K562 (cell line): Measurements from ENCODE around the gene LRP10. TPM values are rescaled to one million over a fixed set of nuclear protein-coding genes. Genes with fewer than 3 reads are reported as not detected.
"Not testable (repeated sequence)": the region's sequence is repeated elsewhere in the genome, so short reads cannot be mapped to it uniquely, and the experiment has no call there.

Source experiments
- ATAC-seq: fragments of 200-7000 bp; cut with Tn5 transposase; 3 replicates; pipeline ENCODE4 v1.9.1; 2020; ENCODE audit warnings: moderate library complexity
- BruUV-seq: library from RNA; stranded (reverse); fragments of 400-500 nt; replicated peaks from 2 replicates; lab custom pipeline; 2021; lab: Mats Ljungman, UMichigan
- CTCF ChIA-PET: fragments of 300-600 bp; formaldehyde crosslinking; extraction: SDS; loops from one replicate; lab custom pipeline; 2021; ENCODE audit warnings: low intra/inter-chr PET ratio; lab: Yijun Ruan, JAX
- POLR2A ChIA-PET: fragments of 300-600, 350-650 bp; sonication (Branson Sonifier 250); formaldehyde crosslinking; extraction: SDS; loops from one replicate; lab custom pipeline; 2021; ENCODE audit warnings: antibody characterized with exemption, inconsistent platforms; lab: Yijun Ruan, JAX
- DNase-seq, 4 experiments: peaks; one replicate each; pipeline versions ENCODE4 v3.0.0 to v3.0.0-alpha.2; 2011 to 2018; ENCODE audit warnings: low spot score in 3 of 4, mixed read lengths in 3 of 4; ENCODE audit errors: extremely low read depth in 1 of 4
- FAIRE-seq: peaks from 2 replicates; lab custom pipeline; 2011; peaks lifted over from hg19 to GRCh38; lab: Jason Lieb, UNC
- H2AFZ ChIP-seq: 2 replicates; pipeline ENCODE4 v1.6.0; 2011; ENCODE audit warnings: low read depth, low read length, control low read depth, inconsistent platforms
- H3K27ac ChIP-seq: fragments of 200-600 bp; 3 replicates; pipeline ENCODE4 v1.8.0; 2011; ENCODE audit warnings: low read depth, mild to moderate bottlenecking, control low read depth, inconsistent platforms, low read length, moderate library complexity, mixed read lengths; ENCODE audit errors: extremely low read depth
- H3K27me3 ChIP-seq, 2 experiments: fragments of 300-600 bp in 1 of 2; 2 replicates in 1 of 2; 3 replicates in 1 of 2; pipeline versions ENCODE4 v1.6.0 to v1.8.0; 2011; ENCODE audit warnings: inconsistent platforms in 2 of 2, low read length in 2 of 2, mild to moderate bottlenecking in 1 of 2, mixed read lengths in 1 of 2, moderate library complexity in 1 of 2; ENCODE audit not compliant: control insufficient read depth in 2 of 2, insufficient read depth in 2 of 2
- H3K36me3 ChIP-seq: fragments of 300-600 bp; 3 replicates; pipeline ENCODE4 v1.8.0; 2011; ENCODE audit warnings: mild to moderate bottlenecking, low read length, inconsistent platforms; ENCODE audit not compliant: control insufficient read depth, insufficient read depth
- H3K4me1 ChIP-seq, 2 experiments: fragments of 200-600 bp in 1 of 2; replicated peaks in 1 of 2; 2 replicates in 1 of 2; 3 replicates in 1 of 2; pipeline versions ENCODE4 v1.5.1 to v1.8.0; 2011; ENCODE audit warnings: inconsistent platforms in 2 of 2, low read length in 2 of 2, mild to moderate bottlenecking in 1 of 2, mixed read lengths in 1 of 2, moderate library complexity in 1 of 2; ENCODE audit not compliant: control insufficient read depth in 2 of 2, insufficient read depth in 2 of 2
- H3K4me2 ChIP-seq: 2 replicates; pipeline ENCODE4 v1.6.1; 2011; ENCODE audit warnings: low read length, control low read depth, inconsistent platforms, mixed read lengths; ENCODE audit not compliant: insufficient read depth
- H3K4me3 ChIP-seq: fragments of 200-600 bp; sonication (generic), shearing (Covaris generic); 2 replicates; pipeline ENCODE4 v1.5.1; 2016; ENCODE audit warnings: control low read depth, inconsistent platforms
- H3K79me2 ChIP-seq: fragments of 200-600 bp; 3 replicates; pipeline ENCODE4 v1.8.0; 2011; ENCODE audit warnings: low read length, inconsistent platforms; ENCODE audit not compliant: control insufficient read depth, insufficient read depth
- H3K9ac ChIP-seq, 2 experiments: 2 replicates each; pipeline versions ENCODE4 v1.6.0 to v1.6.1; 2011; ENCODE audit warnings: low read depth in 2 of 2, low read length in 2 of 2, control low read depth in 1 of 2, inconsistent platforms in 1 of 2, mild to moderate bottlenecking in 1 of 2, mixed read lengths in 1 of 2; ENCODE audit not compliant: insufficient read depth in 1 of 2
- H3K9me1 ChIP-seq: one replicate; pipeline ENCODE4 v1.6.0; 2011; ENCODE audit warnings: inconsistent platforms, mild to moderate bottlenecking, low read length, moderate library complexity; ENCODE audit not compliant: control insufficient read depth, insufficient read depth
- H3K9me3 ChIP-seq: replicated peaks from 2 replicates; pipeline ENCODE4 v1.5.1; 2011; ENCODE audit warnings: low read depth, low read length, inconsistent platforms; ENCODE audit not compliant: control insufficient read depth, insufficient read depth
- H4K20me1 ChIP-seq: replicated peaks from 2 replicates; pipeline ENCODE4 v1.6.1; 2011; ENCODE audit warnings: low read length, inconsistent platforms, mixed read lengths; ENCODE audit not compliant: control insufficient read depth, insufficient read depth
- NRF1 ChIP-seq, 2 experiments: fragments of 450-650 bp; IDR thresholded peaks in 1 of 2; conservative IDR thresholded peaks in 1 of 2; 2 replicates each; pipeline ENCODE4 v1.6.1; 2014; ENCODE audit warnings: mild to moderate bottlenecking in 2 of 2
- RNF2 ChIP-seq: sonication (generic); IDR thresholded peaks from 2 replicates; pipeline ENCODE4 v1.6.1; 2016
- ZFX ChIP-seq: sonication (generic); formaldehyde crosslinking; IDR thresholded peaks from 2 replicates; pipeline ENCODE4 v1.8.0; 2022; ENCODE audit warnings: mild to moderate bottlenecking, missing genetic modification reagents, moderate library complexity
- ZNF316 ChIP-seq: fragments of 450-650 bp; IDR thresholded peaks from 2 replicates; pipeline ENCODE4 v1.6.1; 2016
- WGBS: fragments of 100-300 bp; shearing (Covaris generic); methylation state at CpG from one replicate; pipeline ENCODE4 v1.1.6; 2016; ENCODE audit warnings: low coverage, mixed read lengths; ENCODE audit not compliant: insufficient coverage; ENCODE audit errors: missing lambda C conversion rate; 5-methylcytosine and 5-hydroxymethylcytosine counted together
- in situ Hi-C: fragments of 300-500 bp; cut with MboI; formaldehyde crosslinking; loops from 4 replicates; pipeline ENCODE4 v1.15.0; 2018; ENCODE audit warnings: inconsistent platforms, mixed read lengths
- intact Hi-C: fragments of 100-400 bp; cut with micrococcal nuclease; formaldehyde crosslinking; loops from 2 replicates; pipeline ENCODE4 v1.14.2; 2022
- polyA plus RNA-seq, 8 experiments: library from polyadenylated mRNA; depleted of rRNA in 4 of 8; stranded (reverse) in 5 of 8; unstranded in 3 of 8; fragments of >200 nt; fragmentation: Nextera tagmentation in 2 of 8; fragmentation: Illumina TruSeq in 1 of 8; extraction: Ambion mirVana in 2 of 8; extraction: Trizol in 1 of 8; gene quantifications; 2 replicates each; pipeline versions ENCODE4 v1.2.1 to v1.2.3, GENCODE V29; 2011 to 2014; ENCODE audit warnings: inconsistent platforms in 1 of 8, missing spikeins in 1 of 8
- total RNA-seq, 7 experiments: library from RNA; depleted of rRNA in 6 of 7; stranded (reverse); fragments of >200 nt in 6 of 7; fragmentation: Illumina TruSeq in 2 of 7; extraction: Trizol in 2 of 7; gene quantifications; 2 replicates each; pipeline versions ENCODE4 v1.2.1 to v1.2.3, GENCODE V29; 2011 to 2021; ENCODE audit warnings: low replicate concordance in 1 of 7

Gene LRP10
- total and polyA plus RNA-seq, 9 of the 15 experiments (the other 6 are each of a cell fraction or from before 2014, with no cell fraction given) = 1.3 to 45.5 (median 10.9) TPM

GRCh38 chr14:22856428-22856827, 15.1 kb upstream of the LRP10 start:
- POLR2A ChIA-PET = interaction anchor here (0.6 kb wide), 1 partner anchor 60 kb away, joined by 3 read pairs; no protein-coding TSS in a partner anchor
- DNase-seq = no peak
- in situ Hi-C loops = loop anchor here (5.0 kb wide), 1 partner anchor 79 kb away; no protein-coding TSS in a partner anchor

GRCh38 chr14:22860377-22860776, 11.2 kb upstream of the LRP10 start:
- in situ Hi-C loops, H3K4me1 ChIP-seq, H3K4me2 ChIP-seq, H2AFZ ChIP-seq, H3K27ac ChIP-seq, H4K20me1 ChIP-seq, H3K36me3 ChIP-seq, BruUV-seq, H3K79me2 ChIP-seq, ATAC-seq, H3K9ac ChIP-seq, FAIRE-seq, intact Hi-C loops, H3K4me3 ChIP-seq, H3K9me1 ChIP-seq, H3K27me3 ChIP-seq, H3K9me3 ChIP-seq, DNase-seq: not testable (repeated sequence)
- ChIA-PET CTCF (interaction anchor here (0.6 kb wide), 1 partner anchor 9 kb away, joined by 3 read pairs; no protein-coding TSS in a partner anchor), POLR2A (interaction anchor here (0.6 kb wide), 1 partner anchor 9 kb away, joined by 3 read pairs; no protein-coding TSS in a partner anchor)
- WGBS = 56% methylated on average over 2 of the region's 3 CpGs

More at GRCh38 chr14:22856428-22856827, 15.1 kb upstream of the LRP10 start:
- 93% methylated on average over 5 of the region's 5 CpGs for WGBS
- Histone ChIP-seq H4K20me1 (no peaks in the 10 kb centered on the region), H3K9ac (no peak overlapping the region), H3K4me3 (no peak overlapping the region), H3K4me1 (peaks cover 0 to 10% of the 10 kb centered on the region in 2 experiments; a peak in 3 of 5 replicates), H3K9me3 (no peaks in the 10 kb centered on the region; the same call in 1 of the 2 replicates), H2AFZ (no peak overlapping the region), H3K79me2 (no peaks in the 10 kb centered on the region), H3K4me2 (no peak overlapping the region), H3K36me3 (no peaks in the 10 kb centered on the region), H3K27me3 (no peaks in the 10 kb centered on the region), H3K9me1 (no peaks in the 10 kb centered on the region), H3K27ac (no peak overlapping the region)
- intact Hi-C loops = no loop called here
- CTCF ChIA-PET = no interaction called here
- TF ChIP-seq RNF2 (no peak), ZFX (CRISPR knock-in tag) (no peak), NRF1 (conservative IDR thresholded peaks at IDR 0.05 in 1 of 2, IDR thresholded peaks at IDR 0.05 in 1 of 2) (no peak), ZNF316 (no peak)
- ATAC-seq (no peak), FAIRE-seq (no peak)
- no TSS peak for BruUV-seq
